Gastroesophageal sphincter (tissue), 3 donors: ENCODE results near the gene PGR.

Source experiments
- EP300 ChIP-seq: sonication (generic); formaldehyde crosslinking; IDR thresholded peaks from one replicate; pipeline ENCODE4 v1.6.1; 2017; ENCODE audit warnings: antibody characterized with exemption, mild to moderate bottlenecking
- TF ChIP-seq, protein P1 (sequence below), 4 experiments: fragments of 200-600 bp in 2 of 4; fragments of 450-650 bp in 2 of 4; sonication (generic) in 1 of 4; IDR thresholded peaks; one replicate each; pipeline ENCODE4 v1.5.1; 2017 to 2019; ENCODE audit warnings: antibody characterized with exemption in 4 of 4, mild to moderate bottlenecking in 2 of 4, moderate library complexity in 2 of 4

DNA sequence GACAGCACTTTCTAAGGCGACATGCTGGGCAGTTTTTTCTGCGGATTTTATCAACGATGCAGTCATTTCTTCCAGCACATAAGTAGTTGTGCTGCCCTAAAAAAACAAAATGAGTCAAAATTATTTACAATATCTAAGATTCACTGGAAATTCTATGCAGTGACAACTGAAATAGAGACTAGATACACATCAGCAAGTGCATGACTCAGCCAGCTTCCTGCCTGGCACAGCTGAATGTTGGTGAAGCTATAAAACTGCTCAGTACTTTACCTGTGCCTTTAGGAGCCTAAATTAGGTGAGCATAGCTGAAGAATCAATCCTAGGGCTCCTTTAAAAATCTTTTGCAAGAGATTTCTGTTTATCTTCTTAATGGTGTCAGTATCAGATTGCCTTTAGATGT lies 37.8 kb downstream of the PGR start:
- TF ChIP-seq, protein P1, sequence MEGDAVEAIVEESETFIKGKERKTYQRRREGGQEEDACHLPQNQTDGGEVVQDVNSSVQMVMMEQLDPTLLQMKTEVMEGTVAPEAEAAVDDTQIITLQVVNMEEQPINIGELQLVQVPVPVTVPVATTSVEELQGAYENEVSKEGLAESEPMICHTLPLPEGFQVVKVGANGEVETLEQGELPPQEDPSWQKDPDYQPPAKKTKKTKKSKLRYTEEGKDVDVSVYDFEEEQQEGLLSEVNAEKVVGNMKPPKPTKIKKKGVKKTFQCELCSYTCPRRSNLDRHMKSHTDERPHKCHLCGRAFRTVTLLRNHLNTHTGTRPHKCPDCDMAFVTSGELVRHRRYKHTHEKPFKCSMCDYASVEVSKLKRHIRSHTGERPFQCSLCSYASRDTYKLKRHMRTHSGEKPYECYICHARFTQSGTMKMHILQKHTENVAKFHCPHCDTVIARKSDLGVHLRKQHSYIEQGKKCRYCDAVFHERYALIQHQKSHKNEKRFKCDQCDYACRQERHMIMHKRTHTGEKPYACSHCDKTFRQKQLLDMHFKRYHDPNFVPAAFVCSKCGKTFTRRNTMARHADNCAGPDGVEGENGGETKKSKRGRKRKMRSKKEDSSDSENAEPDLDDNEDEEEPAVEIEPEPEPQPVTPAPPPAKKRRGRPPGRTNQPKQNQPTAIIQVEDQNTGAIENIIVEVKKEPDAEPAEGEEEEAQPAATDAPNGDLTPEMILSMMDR (IDR thresholded peaks at IDR 0.05), result no peak
- TF ChIP-seq EP300, result no peak
